BJ (cell line): ENCODE data around the gene IRF3. TPM values are rescaled to one million over a fixed set of nuclear protein-coding genes. Genes with fewer than 3 reads are reported as not detected.

Source experiments
- CTCF ChIA-PET: fragments of 350-600 bp; formaldehyde crosslinking; extraction: SDS; loops from one replicate; lab custom pipeline; 2021; ENCODE audit warnings: antibody characterized with exemption, inconsistent platforms; lab: Yijun Ruan, JAX
- POLR2A ChIA-PET: fragments of 300-600 bp; sonication (Branson Sonifier 250); formaldehyde crosslinking; extraction: SDS; loops from one replicate; lab custom pipeline; 2021; ENCODE audit warnings: antibody characterized with exemption; lab: Charles Lee
- DNase-seq: peaks from one replicate; pipeline ENCODE4 v3.0.0-alpha.2; 2011; ENCODE audit warnings: low read depth
- H3K27me3 ChIP-seq: 2 replicates; pipeline ENCODE4 v1.6.0; 2011; ENCODE audit warnings: low read length; ENCODE audit not compliant: control insufficient read depth, insufficient read depth
- H3K36me3 ChIP-seq: 2 replicates; pipeline ENCODE4 v1.5.1; 2011; ENCODE audit warnings: low read length; ENCODE audit not compliant: control insufficient read depth, insufficient read depth
- H3K4me3 ChIP-seq: 2 replicates; pipeline ENCODE4 v1.5.1; 2011; ENCODE audit warnings: low read depth, mild to moderate bottlenecking, control low read depth, low read length
- CTCF ChIP-seq: IDR thresholded peaks from 2 replicates; pipeline ENCODE4 v1.5.1; 2011; ENCODE audit warnings: low read depth, mild to moderate bottlenecking, control low read depth, inconsistent platforms, low read length, moderate library complexity; ENCODE audit not compliant: insufficient read depth
- polyA plus RNA-seq: library from polyadenylated mRNA; depleted of rRNA; stranded (reverse); fragments of >200 nt; gene quantifications from 2 replicates; pipeline ENCODE4 v1.2.3, GENCODE V29; 2011

Gene IRF3
- polyA plus RNA-seq, 1 experiment, result 68.5 TPM

DNA sequence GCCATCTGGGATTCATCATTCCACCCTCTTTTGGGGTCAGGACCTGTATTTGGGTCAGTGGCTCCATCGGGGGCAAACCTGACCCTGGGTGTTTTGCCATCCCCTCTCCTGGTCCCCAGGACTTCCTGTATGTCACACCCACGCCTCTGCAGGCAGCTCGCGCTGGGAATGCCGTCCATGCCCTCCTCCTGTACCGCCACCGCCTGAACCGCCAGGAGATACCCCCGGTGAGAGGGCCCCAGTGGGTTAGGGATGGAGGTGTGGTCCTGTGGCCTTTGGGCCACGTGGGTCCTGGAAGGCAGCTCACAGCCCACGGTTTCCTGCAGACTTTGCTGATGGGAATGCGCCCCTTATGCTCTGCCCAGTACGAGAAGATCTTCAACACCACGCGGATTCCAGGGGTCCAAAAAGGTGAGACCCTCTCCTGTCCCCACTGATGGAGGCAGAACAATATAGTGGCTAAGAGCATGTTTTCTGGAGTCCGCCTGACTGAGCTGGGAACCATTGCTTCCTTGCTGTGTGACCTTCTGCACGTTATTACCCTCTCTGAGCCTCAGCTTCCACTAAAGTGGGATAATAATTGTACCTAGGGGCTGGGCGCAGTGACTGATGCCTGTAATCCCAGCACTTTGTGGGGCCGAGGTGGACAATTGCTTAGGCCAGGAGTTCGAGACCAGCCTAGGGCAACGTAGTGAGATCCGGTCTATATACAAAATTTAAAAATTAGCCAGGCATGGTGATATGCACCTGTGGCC, 39.4 kb upstream of the IRF3 start:
- DNase-seq, result no peak
- Histone ChIP-seq H3K27me3 (no peaks in the 10 kb centered on the region), H3K4me3 (no peak overlapping the region), H3K36me3 (peaks cover 10% of the 10 kb centered on the region)
- ChIA-PET CTCF (interaction anchor here (0.7 to 2.0 kb wide), 2 partner anchors 12 to 15 kb away, joined by 3 to 10 read pairs; no protein-coding TSS in a partner anchor), POLR2A (no interaction called here)
- TF ChIP-seq CTCF, result no peak

DNA sequence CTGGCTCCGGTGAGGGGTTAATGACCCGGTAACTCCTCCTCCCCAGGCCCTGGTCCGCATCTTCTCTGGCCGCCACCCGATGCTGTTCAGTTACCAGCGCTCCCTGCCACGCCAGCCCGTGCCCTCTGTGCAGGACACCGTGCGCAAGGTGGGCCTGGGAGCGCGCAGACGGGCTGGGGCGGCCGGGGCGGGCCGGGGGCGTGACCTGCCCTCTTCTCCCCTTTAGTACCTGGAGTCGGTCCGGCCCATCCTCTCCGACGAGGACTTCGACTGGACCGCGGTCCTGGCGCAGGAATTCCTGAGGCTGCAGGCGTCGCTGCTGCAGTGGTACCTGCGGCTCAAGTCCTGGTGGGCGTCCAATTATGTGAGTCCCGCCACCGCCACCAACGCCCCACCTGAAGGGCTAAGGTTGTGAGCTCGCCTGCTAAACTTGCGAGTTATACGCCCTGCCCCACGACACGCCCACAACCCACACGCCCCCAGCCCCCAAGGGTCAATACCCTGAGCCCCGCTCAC, 35.7 kb upstream of the IRF3 start:
- CTCF ChIA-PET, result no interaction called here
- Histone ChIP-seq H3K27me3 (no peaks in the 10 kb centered on the region), H3K36me3 (peaks cover 10% of the 10 kb centered on the region), H3K4me3 (no peak overlapping the region)
- POLR2A ChIA-PET, result no interaction called here
- no peak for DNase-seq
- TF ChIP-seq CTCF, result no peak

GRCh38 chr19:49700563-49700962, 34.9 kb upstream of the IRF3 start:
- POLR2A ChIA-PET, result no interaction called here
- DNase-seq, result no peak
- H3K4me3 ChIP-seq, result no peak overlapping the region
- H3K36me3 ChIP-seq, result peaks cover 6% of the 10 kb centered on the region
- H3K27me3 ChIP-seq, result no peaks in the 10 kb centered on the region
- CTCF ChIA-PET, result interaction anchor here (1.2 kb wide), 1 partner anchor 16 kb away, joined by 7 read pairs; no protein-coding TSS in a partner anchor
- TF ChIP-seq CTCF, result no peak

GRCh38 chr19:49699364-49699763, 33.7 kb upstream of the IRF3 start:
- CTCF ChIA-PET, result interaction anchor here (1.2 kb wide), 1 partner anchor 17 kb away, joined by 7 read pairs; no protein-coding TSS in a partner anchor
- DNase-seq, result no peak
- POLR2A ChIA-PET, result no interaction called here
- Histone ChIP-seq H3K4me3 (no peak overlapping the region), H3K36me3 (peaks cover 6% of the 10 kb centered on the region), H3K27me3 (no peaks in the 10 kb centered on the region)
- TF ChIP-seq CTCF, result no peak

DNA sequence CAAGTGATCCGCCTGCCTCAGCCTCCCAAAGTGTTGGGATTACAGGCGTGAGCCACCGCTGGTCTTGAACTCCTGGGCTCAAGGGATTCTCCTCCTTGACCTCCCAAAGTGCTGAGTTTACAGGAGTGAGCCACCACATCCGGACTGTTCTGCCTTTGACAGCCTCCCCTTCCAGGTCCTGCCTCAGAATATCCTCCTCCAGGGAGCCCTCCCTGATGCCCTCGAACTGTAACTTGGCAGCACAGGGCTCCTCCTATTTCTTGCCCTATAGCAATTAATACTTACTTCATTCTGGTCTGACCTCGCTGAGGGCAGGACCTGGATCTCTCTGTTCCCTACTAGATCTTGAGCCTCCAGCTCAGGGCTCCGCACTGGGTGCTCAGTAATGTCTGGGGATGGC, 31.2 kb upstream of the IRF3 start:
- no peak for TF ChIP-seq CTCF
- Histone ChIP-seq H3K27me3 (no peaks in the 10 kb centered on the region), H3K4me3 (no peak overlapping the region), H3K36me3 (peaks cover 6% of the 10 kb centered on the region)
- POLR2A ChIA-PET, result no interaction called here
- CTCF ChIA-PET, result interaction anchor here (1.4 kb wide), 1 partner anchor 21 kb away, joined by 4 read pairs; no protein-coding TSS in a partner anchor
- DNase-seq, result no peak
